Measurements from ENCODE around the gene IFNA8. TPM values are rescaled to one million over a fixed set of nuclear protein-coding genes. Genes with fewer than 3 reads are reported as not detected.
A peak's percentile ranks its signal among the peaks of the same experiment; 100 is the strongest.

The IFNA8 gene
- total RNA-seq, 4 donors from 2014 or later, result not detected

- Histone ChIP-seq H3K4me1 (peaks cover 0 to 25% (median 18%) of the 10 kb centered on the region in 4 donors), H3K27ac (no peak overlapping the region), H3K9me3 (no peaks in the 10 kb centered on the region), H3K36me3 (no peaks in the 10 kb centered on the region), H3K4me3 (no peak overlapping the region), H3K27me3 (peaks cover 0 to 87% of the 10 kb centered on the region in 2 donors)
- 87 to 90% methylated on average over 5 of the region's 5 CpGs for WGBS, 2 donors
- DNase-seq (ENCODE audit: low spot score in 2 of 2), result no peak
- TF ChIP-seq POLR2A (IDR thresholded peaks at IDR 0.05) (no peak), EP300 (IDR thresholded peaks at IDR 0.05) (no peak)
- TF ChIP-seq, protein P1, sequence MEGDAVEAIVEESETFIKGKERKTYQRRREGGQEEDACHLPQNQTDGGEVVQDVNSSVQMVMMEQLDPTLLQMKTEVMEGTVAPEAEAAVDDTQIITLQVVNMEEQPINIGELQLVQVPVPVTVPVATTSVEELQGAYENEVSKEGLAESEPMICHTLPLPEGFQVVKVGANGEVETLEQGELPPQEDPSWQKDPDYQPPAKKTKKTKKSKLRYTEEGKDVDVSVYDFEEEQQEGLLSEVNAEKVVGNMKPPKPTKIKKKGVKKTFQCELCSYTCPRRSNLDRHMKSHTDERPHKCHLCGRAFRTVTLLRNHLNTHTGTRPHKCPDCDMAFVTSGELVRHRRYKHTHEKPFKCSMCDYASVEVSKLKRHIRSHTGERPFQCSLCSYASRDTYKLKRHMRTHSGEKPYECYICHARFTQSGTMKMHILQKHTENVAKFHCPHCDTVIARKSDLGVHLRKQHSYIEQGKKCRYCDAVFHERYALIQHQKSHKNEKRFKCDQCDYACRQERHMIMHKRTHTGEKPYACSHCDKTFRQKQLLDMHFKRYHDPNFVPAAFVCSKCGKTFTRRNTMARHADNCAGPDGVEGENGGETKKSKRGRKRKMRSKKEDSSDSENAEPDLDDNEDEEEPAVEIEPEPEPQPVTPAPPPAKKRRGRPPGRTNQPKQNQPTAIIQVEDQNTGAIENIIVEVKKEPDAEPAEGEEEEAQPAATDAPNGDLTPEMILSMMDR (IDR thresholded peaks at IDR 0.05), result no peak
Observed at GRCh38 chr9:21398955-21399489, 9.9 kb upstream of the IFNA8 start.

DNA sequence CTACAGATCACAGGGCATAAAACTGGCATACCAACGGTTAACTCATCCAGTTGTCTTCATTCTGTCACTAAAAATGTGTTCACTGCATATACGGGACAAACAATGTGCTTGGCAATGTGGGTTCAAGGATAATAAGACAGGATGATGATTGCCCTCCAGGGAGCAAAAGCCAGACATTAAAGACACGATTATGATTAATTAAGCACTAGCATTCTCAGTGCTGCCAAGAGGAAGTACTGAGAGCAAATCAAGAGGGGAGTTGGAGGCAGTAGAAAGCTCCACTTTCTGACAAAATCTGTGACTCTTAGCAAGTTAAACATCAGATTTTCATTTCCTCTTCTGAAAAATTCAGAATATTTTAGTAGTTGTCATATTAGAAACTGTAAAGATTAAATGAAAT is 9.0 kb upstream of the IFNA8 start:
- 32 to 36% methylated on average over 3 of the region's 3 CpGs for WGBS, 2 donors
- peaks cover 0 to 25% (median 18%) of the 10 kb centered on the region in 4 donors for H3K4me1 ChIP-seq
- no peaks in the 10 kb centered on the region for H3K9me3 ChIP-seq
- no peak for DNase-seq (ENCODE audit: low spot score in 2 of 2)
- no peaks in the 10 kb centered on the region for H3K36me3 ChIP-seq
- H3K27me3 ChIP-seq, result peaks cover 0 to 81% of the 10 kb centered on the region in 2 donors
- H3K27ac ChIP-seq, result no peak overlapping the region
- no peak overlapping the region for H3K4me3 ChIP-seq
- TF ChIP-seq POLR2A (IDR thresholded peaks at IDR 0.05) (no peak), EP300 (IDR thresholded peaks at IDR 0.05) (no peak)
- TF ChIP-seq, protein P1 (IDR thresholded peaks at IDR 0.05), result no peak

DNA sequence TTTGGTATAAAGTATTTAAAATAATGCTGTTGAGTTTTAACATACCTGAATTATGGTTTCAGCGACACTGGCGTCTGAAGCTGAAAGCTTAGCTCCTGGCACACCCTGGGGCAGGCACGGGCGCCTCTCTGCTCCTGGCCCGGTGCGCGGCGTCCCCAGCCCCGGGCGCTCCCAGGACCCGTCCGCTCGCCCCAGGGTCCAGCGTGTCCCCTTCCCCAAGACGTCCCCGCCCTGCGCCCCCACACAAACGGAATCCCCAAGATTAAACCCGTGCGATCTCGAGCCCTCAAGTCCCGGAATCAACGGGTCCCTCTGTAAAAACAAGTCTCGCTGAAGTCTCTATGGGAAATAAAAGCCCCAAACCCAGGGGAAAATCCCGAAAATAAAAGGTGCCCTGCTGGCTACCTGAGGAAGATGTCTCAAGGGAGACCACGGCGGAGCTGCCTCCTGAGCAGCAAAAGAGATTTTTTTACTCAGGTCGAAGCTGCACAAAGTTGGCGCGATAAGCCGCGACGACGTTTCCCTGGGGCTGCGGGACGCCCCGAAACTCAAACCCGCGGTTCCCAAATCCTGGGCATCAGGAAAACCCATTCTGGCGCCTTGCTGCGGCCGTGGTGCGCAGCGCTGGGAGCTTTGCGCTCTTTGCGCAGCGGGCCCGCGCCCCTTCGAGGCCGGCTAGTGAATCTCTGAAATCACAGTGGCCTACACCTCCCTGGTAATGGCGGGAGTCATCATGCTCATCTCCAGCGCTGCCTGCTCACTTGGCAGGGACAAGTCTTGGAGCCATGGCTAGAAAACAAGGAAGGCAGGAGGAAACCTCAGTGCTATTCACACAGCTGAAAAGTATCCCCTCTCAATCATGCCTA is 6.3 kb upstream of the IFNA8 start:
- Histone ChIP-seq H3K27ac (no peak overlapping the region), H3K4me1 (peaks cover 0 to 16% (median 13%) of the 10 kb centered on the region in 4 donors), H3K36me3 (no peaks in the 10 kb centered on the region), H3K27me3 (peaks cover 0 to 59% of the 10 kb centered on the region in 2 donors), H3K4me3 (peak overlapping the region; percentile 13 to 44 (median 24)), H3K9me3 (no peaks in the 10 kb centered on the region)
- 3 to 5% methylated on average over 46 to 47 of the region's 53 CpGs for WGBS, 2 donors
- DNase-seq (ENCODE audit: low spot score in 2 of 2), result no peak
- TF ChIP-seq POLR2A (IDR thresholded peaks at IDR 0.05) (no peak), EP300 (IDR thresholded peaks at IDR 0.05) (no peak)
- TF ChIP-seq, protein P1 (IDR thresholded peaks at IDR 0.05), result no peak

DNA sequence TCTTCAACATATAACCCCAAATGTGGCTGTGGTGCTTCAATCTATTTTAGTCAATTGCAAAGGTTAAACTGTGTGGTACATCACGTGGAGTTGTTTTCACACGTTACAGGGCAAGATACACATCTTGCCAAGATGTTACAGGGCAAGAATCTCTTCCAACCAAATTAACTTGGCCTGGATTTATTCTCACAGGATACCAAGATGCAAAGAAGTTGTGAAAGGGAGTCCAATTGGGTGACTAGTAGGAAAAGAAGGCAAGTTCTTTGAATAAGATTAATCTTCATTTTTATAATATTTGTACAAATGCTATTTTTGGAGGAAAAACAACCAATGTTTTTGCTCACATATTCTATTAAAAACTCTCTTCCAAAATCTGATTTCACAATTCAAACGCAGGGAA is 4.8 kb upstream of the IFNA8 start:
- Histone ChIP-seq H3K4me1 (peaks cover 0 to 16% (median 13%) of the 10 kb centered on the region in 4 donors), H3K9me3 (no peaks in the 10 kb centered on the region), H3K27me3 (peaks cover 0 to 45% of the 10 kb centered on the region in 2 donors), H3K36me3 (no peaks in the 10 kb centered on the region), H3K4me3 (no peak overlapping the region), H3K27ac (no peak overlapping the region)
- WGBS, 2 donors, result 51 to 53% methylated on average over 3 of the region's 3 CpGs
- TF ChIP-seq EP300 (IDR thresholded peaks at IDR 0.05) (no peak), POLR2A (IDR thresholded peaks at IDR 0.05) (no peak)
- TF ChIP-seq, protein P1 (IDR thresholded peaks at IDR 0.05), result no peak
- DNase-seq (ENCODE audit: low spot score in 2 of 2), result no peak

- no peak for TF ChIP-seq EP300 (IDR thresholded peaks at IDR 0.05)
- no peak for DNase-seq (ENCODE audit: low spot score in 2 of 2)
- H3K4me1 ChIP-seq, result no peaks in the 10 kb centered on the region
- no peaks in the 10 kb centered on the region for H3K9me3 ChIP-seq
- no peak overlapping the region for H3K27ac ChIP-seq
- no peak overlapping the region for H3K4me3 ChIP-seq
- no peaks in the 10 kb centered on the region for H3K36me3 ChIP-seq
- no peaks in the 10 kb centered on the region for H3K27me3 ChIP-seq
Observed at GRCh38 chr9:21412107-21412506, 3.2 kb downstream of the IFNA8 start.

All from tibial nerve (tissue), 4 donors.